GM13976 (cell line): ENCODE data around the gene SLC35C1.
A peak's percentile ranks its signal among the peaks of the same experiment; 100 is the strongest.
"Not testable (repeated sequence)": the region's sequence is repeated elsewhere in the genome, so short reads cannot be mapped to it uniquely, and the experiment has no call there.

Experiments used
- DNase-seq: peaks from one replicate; pipeline ENCODE4 v3.0.0; 2012; ENCODE audit warnings: low spot score
- CTCF ChIP-seq: IDR thresholded peaks from 2 replicates; pipeline ENCODE4 v1.5.1; 2012; ENCODE audit warnings: borderline replicate concordance, mild to moderate bottlenecking; ENCODE audit not compliant: insufficient read depth; ENCODE audit errors: extremely low read depth, missing control alignments, control extremely low read depth
- in situ Hi-C: fragments of 300-500 bp; cut with MboI; formaldehyde crosslinking; loops from one replicate; pipeline ENCODE4 v1.12.0; 2022; ENCODE audit warnings: low sequenced_read_pairs, mixed read lengths, inconsistent platforms; ENCODE audit not compliant: unreplicated experiment

Gene SLC35C1

GRCh38 chr11:45832811-45833441, 28.0 kb downstream of the SLC35C1 start:
- in situ Hi-C loops = no loop called here
- no peak for TF ChIP-seq CTCF
- no peak for DNase-seq

GRCh38 chr11:45833761-45834160, 28.8 kb downstream of the SLC35C1 start:
- no peak for TF ChIP-seq CTCF
- in situ Hi-C loops = no loop called here
- DNase-seq = no peak

GRCh38 chr11:45834298-45834756, 29.4 kb downstream of the SLC35C1 start:
- DNase-seq = no peak
- in situ Hi-C loops = no loop called here
- no peak for TF ChIP-seq CTCF

- TF ChIP-seq CTCF = no peak
- in situ Hi-C loops = no loop called here
- no peak for DNase-seq
Observed at GRCh38 chr11:45839204-45839603, 34.3 kb downstream of the SLC35C1 start.

GRCh38 chr11:45840251-45840650, 35.3 kb downstream of the SLC35C1 start:
- DNase-seq, in situ Hi-C loops: not testable (repeated sequence)

GRCh38 chr11:45843158-45843924, 38.4 kb downstream of the SLC35C1 start:
- peak; percentile 83 for DNase-seq
- peak; percentile 93 for TF ChIP-seq CTCF
- in situ Hi-C loops = no loop called here
